GM23338 (cell line): ENCODE data around the gene SURF1. TPM values are rescaled to one million over a fixed set of nuclear protein-coding genes. Genes with fewer than 3 reads are reported as not detected.

Experiments used
- CREB1 ChIP-seq: fragments of 250-450 bp; sonication (Bioruptor Pico); IDR thresholded peaks from 2 replicates; pipeline ENCODE4 v1.5.0; 2020; ENCODE audit warnings: low read depth, mild to moderate bottlenecking, moderate library complexity
- CTCF ChIP-seq, 2 experiments: fragments of 200-600 bp in 1 of 2; sonication (generic) in 1 of 2; conservative IDR thresholded peaks; 2 replicates each; pipeline versions ENCODE4 v1.5.1 to v1.6.1; 2016 to 2017; ENCODE audit warnings: antibody characterized with exemption in 2 of 2, low read depth in 2 of 2, mild to moderate bottlenecking in 2 of 2, moderate library complexity in 1 of 2
- EZH2 ChIP-seq: fragments of 200-600 bp; sonication (generic); IDR thresholded peaks from one replicate; pipeline ENCODE4 v1.8.0; 2017; ENCODE audit warnings: antibody characterized with exemption, mild to moderate bottlenecking, low read depth; ENCODE audit not compliant: unreplicated experiment
- EZH2phosphoT487 ChIP-seq: fragments of 200-600 bp; sonication (generic); IDR thresholded peaks from one replicate; pipeline ENCODE4 v1.8.1; 2018; ENCODE audit warnings: antibody characterized with exemption; ENCODE audit not compliant: unreplicated experiment
- REST ChIP-seq: IDR thresholded peaks from one replicate; pipeline ENCODE4 v1.6.1; 2018; ENCODE audit warnings: antibody characterized with exemption; ENCODE audit not compliant: unreplicated experiment
- ZNF462 ChIP-seq: fragments of 250-450 bp; sonication (Bioruptor Pico); IDR thresholded peaks from 2 replicates; pipeline ENCODE4 v1.5.0; 2020; ENCODE audit warnings: mild to moderate bottlenecking, moderate library complexity
- polyA plus RNA-seq: library from polyadenylated mRNA; unstranded; fragments of >200 nt; fragmentation: Nextera tagmentation; extraction: Ambion mirVana; gene quantifications from 2 replicates; pipeline ENCODE4 v1.2.1, GENCODE V29; 2016
- total RNA-seq: library from RNA; depleted of rRNA; stranded (reverse); fragments of >200 nt; shearing (Covaris generic); gene quantifications from 2 replicates; pipeline ENCODE4 v1.2.3, GENCODE V29; 2014

The SURF1 gene
- total and polyA plus RNA-seq, 2 experiments from 2014 or later = 39.1 to 52.6 TPM

- TF ChIP-seq ZNF462 (CRISPR knock-in tag) = no peak
- no peak for TF ChIP-seq EZH2
- no peak for TF ChIP-seq CREB1 (CRISPR knock-in tag)
- TF ChIP-seq REST = no peak
- no peak for TF ChIP-seq CTCF (conservative IDR thresholded peaks at IDR 0.05; ENCODE audit: low read depth in 2 of 2)
- no peak for TF ChIP-seq EZH2phosphoT487
Observed at GRCh38 chr9:133334161-133334560, 22.1 kb downstream of the SURF1 start (continued).
